K562 (cell line): Measurements from ENCODE around the gene DERL3. TPM values are rescaled to one million over a fixed set of nuclear protein-coding genes. Genes with fewer than 3 reads are reported as not detected.
A peak's percentile ranks its signal among the peaks of the same experiment; 100 is the strongest.

Experiments used
- ATAC-seq: fragments of 200-7000 bp; cut with Tn5 transposase; 3 replicates; pipeline ENCODE4 v1.9.1; 2020; ENCODE audit warnings: moderate library complexity
- BruUV-seq: library from RNA; stranded (reverse); fragments of 400-500 nt; replicated peaks from 2 replicates; lab custom pipeline; 2021; lab: Mats Ljungman, UMichigan
- CTCF ChIA-PET: fragments of 300-600 bp; formaldehyde crosslinking; extraction: SDS; loops from one replicate; lab custom pipeline; 2021; ENCODE audit warnings: low intra/inter-chr PET ratio; lab: Yijun Ruan, JAX
- POLR2A ChIA-PET: fragments of 300-600, 350-650 bp; sonication (Branson Sonifier 250); formaldehyde crosslinking; extraction: SDS; loops from one replicate; lab custom pipeline; 2021; ENCODE audit warnings: antibody characterized with exemption, inconsistent platforms; lab: Yijun Ruan, JAX
- DNase-seq, 4 experiments: peaks; one replicate each; pipeline versions ENCODE4 v3.0.0 to v3.0.0-alpha.2; 2011 to 2018; ENCODE audit warnings: low spot score in 3 of 4, mixed read lengths in 3 of 4; ENCODE audit errors: extremely low read depth in 1 of 4
- FAIRE-seq: peaks from 2 replicates; lab custom pipeline; 2011; peaks lifted over from hg19 to GRCh38; lab: Jason Lieb, UNC
- H2AFZ ChIP-seq: 2 replicates; pipeline ENCODE4 v1.6.0; 2011; ENCODE audit warnings: low read depth, low read length, control low read depth, inconsistent platforms
- H3K27ac ChIP-seq: fragments of 200-600 bp; 3 replicates; pipeline ENCODE4 v1.8.0; 2011; ENCODE audit warnings: low read depth, mild to moderate bottlenecking, control low read depth, inconsistent platforms, low read length, moderate library complexity, mixed read lengths; ENCODE audit errors: extremely low read depth
- H3K27me3 ChIP-seq, 2 experiments: fragments of 300-600 bp in 1 of 2; 2 replicates in 1 of 2; 3 replicates in 1 of 2; pipeline versions ENCODE4 v1.6.0 to v1.8.0; 2011; ENCODE audit warnings: inconsistent platforms in 2 of 2, low read length in 2 of 2, mild to moderate bottlenecking in 1 of 2, mixed read lengths in 1 of 2, moderate library complexity in 1 of 2; ENCODE audit not compliant: control insufficient read depth in 2 of 2, insufficient read depth in 2 of 2
- H3K36me3 ChIP-seq: fragments of 300-600 bp; 3 replicates; pipeline ENCODE4 v1.8.0; 2011; ENCODE audit warnings: mild to moderate bottlenecking, low read length, inconsistent platforms; ENCODE audit not compliant: control insufficient read depth, insufficient read depth
- H3K4me1 ChIP-seq, 2 experiments: fragments of 200-600 bp in 1 of 2; replicated peaks in 1 of 2; 2 replicates in 1 of 2; 3 replicates in 1 of 2; pipeline versions ENCODE4 v1.5.1 to v1.8.0; 2011; ENCODE audit warnings: inconsistent platforms in 2 of 2, low read length in 2 of 2, mild to moderate bottlenecking in 1 of 2, mixed read lengths in 1 of 2, moderate library complexity in 1 of 2; ENCODE audit not compliant: control insufficient read depth in 2 of 2, insufficient read depth in 2 of 2
- H3K4me2 ChIP-seq: 2 replicates; pipeline ENCODE4 v1.6.1; 2011; ENCODE audit warnings: low read length, control low read depth, inconsistent platforms, mixed read lengths; ENCODE audit not compliant: insufficient read depth
- H3K4me3 ChIP-seq: fragments of 200-600 bp; sonication (generic), shearing (Covaris generic); 2 replicates; pipeline ENCODE4 v1.5.1; 2016; ENCODE audit warnings: control low read depth, inconsistent platforms
- H3K79me2 ChIP-seq: fragments of 200-600 bp; 3 replicates; pipeline ENCODE4 v1.8.0; 2011; ENCODE audit warnings: low read length, inconsistent platforms; ENCODE audit not compliant: control insufficient read depth, insufficient read depth
- H3K9ac ChIP-seq, 2 experiments: 2 replicates each; pipeline versions ENCODE4 v1.6.0 to v1.6.1; 2011; ENCODE audit warnings: low read depth in 2 of 2, low read length in 2 of 2, control low read depth in 1 of 2, inconsistent platforms in 1 of 2, mild to moderate bottlenecking in 1 of 2, mixed read lengths in 1 of 2; ENCODE audit not compliant: insufficient read depth in 1 of 2
- H3K9me1 ChIP-seq: one replicate; pipeline ENCODE4 v1.6.0; 2011; ENCODE audit warnings: inconsistent platforms, mild to moderate bottlenecking, low read length, moderate library complexity; ENCODE audit not compliant: control insufficient read depth, insufficient read depth
- H3K9me3 ChIP-seq: replicated peaks from 2 replicates; pipeline ENCODE4 v1.5.1; 2011; ENCODE audit warnings: low read depth, low read length, inconsistent platforms; ENCODE audit not compliant: control insufficient read depth, insufficient read depth
- H4K20me1 ChIP-seq: replicated peaks from 2 replicates; pipeline ENCODE4 v1.6.1; 2011; ENCODE audit warnings: low read length, inconsistent platforms, mixed read lengths; ENCODE audit not compliant: control insufficient read depth, insufficient read depth
- CTCF ChIP-seq, 3 experiments: IDR thresholded peaks in 2 of 3; conservative IDR thresholded peaks in 1 of 3; 2 replicates each; pipeline ENCODE4 v1.5.1; 2011 to 2012; ENCODE audit warnings: low read length in 3 of 3, mild to moderate bottlenecking in 3 of 3, control low read depth in 2 of 3, improper control_type of control experiment in 1 of 3, inconsistent platforms in 1 of 3, low read depth in 1 of 3, mixed read lengths in 1 of 3, moderate library complexity in 1 of 3; ENCODE audit not compliant: insufficient read depth in 2 of 3
- TEAD4 ChIP-seq, 2 experiments: sonication (generic) in 1 of 2; formaldehyde crosslinking in 1 of 2; IDR thresholded peaks; 2 replicates each; pipeline versions ENCODE4 v1.6.1 to v1.8.0; 2012 to 2022; ENCODE audit warnings: borderline replicate concordance in 1 of 2, inconsistent platforms in 1 of 2, low read length in 1 of 2, mild to moderate bottlenecking in 1 of 2, missing genetic modification reagents in 1 of 2
- ZBTB33 ChIP-seq: sonication (generic); formaldehyde crosslinking; IDR thresholded peaks from 2 replicates; pipeline ENCODE4 v1.8.1; 2023; ENCODE audit warnings: mild to moderate bottlenecking, missing genetic modification reagents
- ZKSCAN1 ChIP-seq: fragments of 150-350 bp; IDR thresholded peaks from 2 replicates; pipeline ENCODE4 v1.6.1; 2016; ENCODE audit warnings: low read depth, low read length
- WGBS: fragments of 100-300 bp; shearing (Covaris generic); methylation state at CpG from one replicate; pipeline ENCODE4 v1.1.6; 2016; ENCODE audit warnings: low coverage, mixed read lengths; ENCODE audit not compliant: insufficient coverage; ENCODE audit errors: missing lambda C conversion rate; 5-methylcytosine and 5-hydroxymethylcytosine counted together
- in situ Hi-C: fragments of 300-500 bp; cut with MboI; formaldehyde crosslinking; loops from 4 replicates; pipeline ENCODE4 v1.15.0; 2018; ENCODE audit warnings: inconsistent platforms, mixed read lengths
- intact Hi-C: fragments of 100-400 bp; cut with micrococcal nuclease; formaldehyde crosslinking; loops from 2 replicates; pipeline ENCODE4 v1.14.2; 2022
- polyA plus RNA-seq, 8 experiments: library from polyadenylated mRNA; depleted of rRNA in 4 of 8; stranded (reverse) in 5 of 8; unstranded in 3 of 8; fragments of >200 nt; fragmentation: Nextera tagmentation in 2 of 8; fragmentation: Illumina TruSeq in 1 of 8; extraction: Ambion mirVana in 2 of 8; extraction: Trizol in 1 of 8; gene quantifications; 2 replicates each; pipeline versions ENCODE4 v1.2.1 to v1.2.3, GENCODE V29; 2011 to 2014; ENCODE audit warnings: inconsistent platforms in 1 of 8, missing spikeins in 1 of 8
- total RNA-seq, 7 experiments: library from RNA; depleted of rRNA in 6 of 7; stranded (reverse); fragments of >200 nt in 6 of 7; fragmentation: Illumina TruSeq in 2 of 7; extraction: Trizol in 2 of 7; gene quantifications; 2 replicates each; pipeline versions ENCODE4 v1.2.1 to v1.2.3, GENCODE V29; 2011 to 2021; ENCODE audit warnings: low replicate concordance in 1 of 7

DERL3 gene
- total and polyA plus RNA-seq, 9 of the 15 experiments (the other 6 are each of a cell fraction or from before 2014, with no cell fraction given) = 1.3 to 12.4 (median 4.8) TPM

- no TSS peak for BruUV-seq
- FAIRE-seq (no peak), DNase-seq (no peak), ATAC-seq (no peak)
- 74% methylated on average over 11 of the region's 12 CpGs for WGBS
- Histone ChIP-seq H3K4me2 (no peak overlapping the region), H2AFZ (no peak overlapping the region), H3K9me3 (no peaks in the 10 kb centered on the region), H4K20me1 (no peaks in the 10 kb centered on the region), H3K27ac (no peak overlapping the region), H3K9me1 (no peaks in the 10 kb centered on the region), H3K27me3 (no peaks in the 10 kb centered on the region), H3K79me2 (no peaks in the 10 kb centered on the region), H3K4me3 (no peak overlapping the region), H3K9ac (peak overlapping the region in 1 of 2 experiments; percentile 35; a peak in 1 of 4 replicates), H3K36me3 (peaks cover 60% of the 10 kb centered on the region; the same call in 2 of the 3 replicates), H3K4me1 (no peaks in the 10 kb centered on the region)
- in situ Hi-C loops = no loop called here
- ChIA-PET CTCF (no interaction called here), POLR2A (interaction anchor here (0.7 kb wide), 1 partner anchor 9 kb away, joined by 3 read pairs; no protein-coding TSS in a partner anchor)
- intact Hi-C loops = no loop called here
- TF ChIP-seq ZBTB33 (CRISPR knock-in tag) (peak; percentile 65; the same call in 1 of the 2 replicates), ZKSCAN1 (no peak), CTCF (IDR thresholded peaks at IDR 0.05 in 2 of 3, conservative IDR thresholded peaks at IDR 0.05 in 1 of 3; ENCODE audit: insufficient read depth in 2 of 3, low read depth in 1 of 3, low read length in 3 of 3) (no peak), TEAD4 (IDR thresholded peaks at IDR 0.05; ENCODE audit: low read length) (no peak), TEAD4 (CRISPR knock-in tag; IDR thresholded peaks at IDR 0.05; ENCODE audit: borderline replicate concordance) (no peak)
Observed at GRCh38 chr22:23804781-23805291, 34.0 kb downstream of the DERL3 start.
